ENCODE results near the gene GAPT. TPM values are rescaled to one million over a fixed set of nuclear protein-coding genes. Genes with fewer than 3 reads are reported as not detected.

The GAPT gene
- total RNA-seq, 1 donor from 2014 or later: not detected

DNA sequence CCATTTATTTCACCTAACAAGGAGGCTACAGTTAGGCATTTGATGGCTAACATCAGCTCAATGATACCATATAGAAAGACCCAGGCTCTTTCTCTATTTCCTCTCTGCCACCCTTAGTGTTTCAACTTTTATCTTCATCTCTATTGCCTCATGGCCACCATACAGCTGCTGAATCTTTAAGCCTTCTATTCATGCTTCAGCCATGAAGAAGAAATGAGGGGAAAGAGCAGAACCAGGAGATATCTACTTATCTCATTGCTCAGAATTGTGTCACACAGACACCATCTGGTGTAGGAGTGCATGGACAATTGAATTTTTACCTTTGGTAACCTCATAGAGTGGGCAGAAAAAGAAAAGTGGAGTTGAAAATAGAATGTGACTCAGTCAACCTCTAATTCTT, 6.7 kb downstream of the GAPT start:
- Mint-ChIP-seq H3K4me3 (no peak overlapping the region), H3K27ac (ENCODE audit: unreplicated experiment) (no peak overlapping the region), H3K4me1 (no peaks in the 10 kb centered on the region), H3K27me3 (ENCODE audit: low read depth) (no peaks in the 10 kb centered on the region), H3K36me3 (ENCODE audit: low read depth) (no peaks in the 10 kb centered on the region), H3K9me3 (no peaks in the 10 kb centered on the region)
- DNase-seq (ENCODE audit: low read depth, low spot score): no peak
- TF ChIP-seq, protein P1, sequence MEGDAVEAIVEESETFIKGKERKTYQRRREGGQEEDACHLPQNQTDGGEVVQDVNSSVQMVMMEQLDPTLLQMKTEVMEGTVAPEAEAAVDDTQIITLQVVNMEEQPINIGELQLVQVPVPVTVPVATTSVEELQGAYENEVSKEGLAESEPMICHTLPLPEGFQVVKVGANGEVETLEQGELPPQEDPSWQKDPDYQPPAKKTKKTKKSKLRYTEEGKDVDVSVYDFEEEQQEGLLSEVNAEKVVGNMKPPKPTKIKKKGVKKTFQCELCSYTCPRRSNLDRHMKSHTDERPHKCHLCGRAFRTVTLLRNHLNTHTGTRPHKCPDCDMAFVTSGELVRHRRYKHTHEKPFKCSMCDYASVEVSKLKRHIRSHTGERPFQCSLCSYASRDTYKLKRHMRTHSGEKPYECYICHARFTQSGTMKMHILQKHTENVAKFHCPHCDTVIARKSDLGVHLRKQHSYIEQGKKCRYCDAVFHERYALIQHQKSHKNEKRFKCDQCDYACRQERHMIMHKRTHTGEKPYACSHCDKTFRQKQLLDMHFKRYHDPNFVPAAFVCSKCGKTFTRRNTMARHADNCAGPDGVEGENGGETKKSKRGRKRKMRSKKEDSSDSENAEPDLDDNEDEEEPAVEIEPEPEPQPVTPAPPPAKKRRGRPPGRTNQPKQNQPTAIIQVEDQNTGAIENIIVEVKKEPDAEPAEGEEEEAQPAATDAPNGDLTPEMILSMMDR (conservative IDR thresholded peaks at IDR 0.05): no peak

DNA sequence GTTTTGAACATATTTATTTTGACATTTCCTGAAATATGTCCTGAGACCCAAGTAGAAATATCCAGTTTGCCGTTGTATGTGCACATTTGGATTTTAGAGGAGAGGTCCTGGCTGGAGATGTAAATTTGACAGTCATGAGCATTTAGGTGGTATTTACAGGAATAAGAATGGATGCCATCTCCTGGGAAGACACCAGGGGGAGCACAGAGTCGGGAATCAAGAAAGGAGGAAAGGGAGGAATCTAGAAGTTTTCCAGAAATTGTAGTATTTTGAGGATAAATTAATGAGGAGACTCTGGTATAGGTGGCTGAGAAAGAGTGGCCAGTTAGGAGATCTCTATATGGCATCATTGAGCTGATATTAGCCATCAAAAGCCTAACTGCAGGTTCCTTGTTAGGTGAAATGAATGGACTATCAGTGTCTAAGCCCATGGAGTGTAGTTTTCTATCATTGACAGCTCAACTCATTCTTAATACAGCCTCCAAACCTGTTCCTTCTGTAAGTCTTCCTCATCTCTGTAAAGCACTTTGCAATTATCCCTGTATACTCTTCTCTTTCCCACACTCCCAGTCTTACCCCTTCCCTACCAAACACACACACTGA, 7.2 kb downstream of the GAPT start:
- DNase-seq (ENCODE audit: low read depth, low spot score): peak; percentile 51
- TF ChIP-seq, protein P1 (conservative IDR thresholded peaks at IDR 0.05): peak; percentile 75
- no peak overlapping the region for H3K27ac Mint-ChIP-seq (ENCODE audit: unreplicated experiment)
- H3K9me3 Mint-ChIP-seq: no peaks in the 10 kb centered on the region
- no peaks in the 10 kb centered on the region for H3K4me1 Mint-ChIP-seq
- no peaks in the 10 kb centered on the region for H3K27me3 Mint-ChIP-seq (ENCODE audit: low read depth)
- no peak overlapping the region for H3K4me3 Mint-ChIP-seq
- H3K36me3 Mint-ChIP-seq (ENCODE audit: low read depth): no peaks in the 10 kb centered on the region

DNA sequence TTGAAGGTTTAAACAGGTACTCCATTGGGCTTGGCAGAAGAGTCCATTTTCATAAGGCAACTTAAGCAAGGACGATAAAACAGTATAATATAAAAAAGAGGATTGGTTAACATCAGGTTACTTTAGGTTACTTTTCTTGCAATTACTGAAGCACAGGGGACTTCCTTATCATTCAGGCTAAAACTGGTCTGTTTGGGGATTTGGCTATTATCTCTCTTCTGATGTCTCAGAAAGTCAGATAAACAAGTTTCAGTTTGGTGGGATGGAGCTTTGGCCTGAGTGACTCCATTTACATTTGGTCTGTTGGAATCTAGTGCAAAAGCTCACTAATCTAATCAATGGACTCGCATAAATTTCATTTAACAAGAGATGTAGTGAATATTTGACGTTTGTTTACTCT, 8.0 kb downstream of the GAPT start:
- Mint-ChIP-seq H3K27me3 (ENCODE audit: low read depth) (no peaks in the 10 kb centered on the region), H3K27ac (ENCODE audit: unreplicated experiment) (no peak overlapping the region)
- no peak for DNase-seq (ENCODE audit: low read depth, low spot score)

DNA sequence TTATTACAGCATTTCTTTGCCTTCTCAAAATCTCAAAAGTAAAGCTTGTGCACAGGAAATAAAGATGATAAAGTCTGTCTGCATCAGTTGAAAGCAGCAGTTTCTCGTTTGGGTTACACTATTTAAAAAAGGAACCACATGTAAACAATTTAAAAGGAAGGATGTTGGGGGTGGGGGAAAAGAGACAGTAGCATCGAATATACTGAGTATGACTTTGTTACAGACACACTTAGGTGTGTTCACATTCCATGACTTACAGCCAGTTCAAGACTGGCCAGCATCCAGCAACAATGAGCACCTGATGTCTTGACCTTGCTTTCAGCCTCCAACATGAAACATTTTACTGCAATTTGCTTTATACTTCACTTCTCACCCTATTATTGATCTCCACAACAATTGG, 8.7 kb downstream of the GAPT start:
- Mint-ChIP-seq H3K36me3 (ENCODE audit: low read depth) (no peaks in the 10 kb centered on the region), H3K27ac (ENCODE audit: unreplicated experiment) (no peak overlapping the region), H3K4me3 (no peak overlapping the region), H3K4me1 (no peaks in the 10 kb centered on the region), H3K27me3 (ENCODE audit: low read depth) (no peaks in the 10 kb centered on the region), H3K9me3 (no peaks in the 10 kb centered on the region)
- DNase-seq (ENCODE audit: low read depth, low spot score): no peak
- TF ChIP-seq, protein P1 (conservative IDR thresholded peaks at IDR 0.05): no peak

More for the DNA sequence above, 8.0 kb downstream of the GAPT start:
- Mint-ChIP-seq H3K9me3 (no peaks in the 10 kb centered on the region), H3K4me3 (no peak overlapping the region), H3K4me1 (no peaks in the 10 kb centered on the region), H3K36me3 (ENCODE audit: low read depth) (no peaks in the 10 kb centered on the region)
- TF ChIP-seq, protein P1 (conservative IDR thresholded peaks at IDR 0.05): no peak

DNA sequence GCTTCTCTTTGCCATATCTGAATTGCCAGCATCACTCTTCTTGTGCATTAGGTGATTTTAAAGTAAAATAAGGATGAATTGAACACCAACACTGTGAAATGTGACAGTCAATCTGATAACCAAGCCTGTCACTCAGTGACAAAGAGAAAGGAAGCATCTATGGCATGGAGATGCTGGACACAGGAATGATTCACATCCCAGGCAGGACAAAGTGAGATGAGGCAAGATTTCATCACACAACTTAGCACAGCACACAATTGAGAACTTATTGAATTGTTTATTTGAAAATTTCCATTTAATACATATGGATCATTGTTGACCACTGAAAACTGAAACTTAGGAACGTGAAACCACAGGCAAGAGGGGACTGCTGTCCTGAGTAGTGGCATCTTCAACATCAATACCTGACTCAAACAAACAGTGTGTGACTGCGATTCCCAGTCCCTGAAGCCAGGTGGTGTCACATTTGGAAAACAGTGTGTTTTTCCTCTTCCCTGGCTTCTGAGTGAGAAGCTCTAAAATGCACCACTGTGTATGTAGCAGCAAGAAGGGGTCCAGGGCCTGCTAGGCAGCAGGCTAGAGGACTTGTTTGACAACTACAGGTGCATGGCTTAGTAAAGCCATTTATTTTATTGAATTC, 10.7 kb downstream of the GAPT start:
- Mint-ChIP-seq H3K27me3 (ENCODE audit: low read depth) (no peaks in the 10 kb centered on the region), H3K9me3 (no peaks in the 10 kb centered on the region), H3K27ac (ENCODE audit: unreplicated experiment) (no peak overlapping the region), H3K36me3 (ENCODE audit: low read depth) (no peaks in the 10 kb centered on the region), H3K4me3 (no peak overlapping the region), H3K4me1 (no peaks in the 10 kb centered on the region)
- TF ChIP-seq, protein P1 (conservative IDR thresholded peaks at IDR 0.05): no peak
- DNase-seq (ENCODE audit: low read depth, low spot score): no peak

All from neural crest cell (in vitro differentiated cells).